GM12801 (cell line): Measurements from ENCODE around the gene C1QTNF1.

Experiments used
- TF ChIP-seq, protein P1 (sequence below): IDR thresholded peaks from one replicate; pipeline ENCODE4 v1.5.1; 2011; ENCODE audit warnings: control low read depth; ENCODE audit not compliant: insufficient read length; ENCODE audit errors: extremely low read depth

Gene C1QTNF1

DNA sequence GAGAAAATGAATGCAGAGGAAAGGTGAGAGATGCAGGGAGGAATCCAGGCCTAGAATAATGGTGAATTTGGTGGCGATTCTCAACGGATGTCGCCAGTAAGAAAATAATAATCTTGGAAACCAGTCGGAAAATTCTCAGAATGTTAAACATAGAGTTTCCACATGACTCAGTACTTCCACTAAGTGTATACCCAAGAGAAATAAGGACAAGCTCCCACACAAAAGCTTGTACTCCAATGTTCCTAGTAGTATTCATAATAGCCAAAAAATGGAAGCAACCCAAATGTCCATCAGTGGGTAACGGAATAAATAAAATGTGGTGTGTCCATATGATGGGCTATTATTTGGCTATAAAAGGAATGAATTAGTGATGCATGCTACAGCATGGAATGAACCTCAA lies 31.2 kb downstream of the C1QTNF1 start:
- TF ChIP-seq, protein P1, sequence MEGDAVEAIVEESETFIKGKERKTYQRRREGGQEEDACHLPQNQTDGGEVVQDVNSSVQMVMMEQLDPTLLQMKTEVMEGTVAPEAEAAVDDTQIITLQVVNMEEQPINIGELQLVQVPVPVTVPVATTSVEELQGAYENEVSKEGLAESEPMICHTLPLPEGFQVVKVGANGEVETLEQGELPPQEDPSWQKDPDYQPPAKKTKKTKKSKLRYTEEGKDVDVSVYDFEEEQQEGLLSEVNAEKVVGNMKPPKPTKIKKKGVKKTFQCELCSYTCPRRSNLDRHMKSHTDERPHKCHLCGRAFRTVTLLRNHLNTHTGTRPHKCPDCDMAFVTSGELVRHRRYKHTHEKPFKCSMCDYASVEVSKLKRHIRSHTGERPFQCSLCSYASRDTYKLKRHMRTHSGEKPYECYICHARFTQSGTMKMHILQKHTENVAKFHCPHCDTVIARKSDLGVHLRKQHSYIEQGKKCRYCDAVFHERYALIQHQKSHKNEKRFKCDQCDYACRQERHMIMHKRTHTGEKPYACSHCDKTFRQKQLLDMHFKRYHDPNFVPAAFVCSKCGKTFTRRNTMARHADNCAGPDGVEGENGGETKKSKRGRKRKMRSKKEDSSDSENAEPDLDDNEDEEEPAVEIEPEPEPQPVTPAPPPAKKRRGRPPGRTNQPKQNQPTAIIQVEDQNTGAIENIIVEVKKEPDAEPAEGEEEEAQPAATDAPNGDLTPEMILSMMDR = no peak

DNA sequence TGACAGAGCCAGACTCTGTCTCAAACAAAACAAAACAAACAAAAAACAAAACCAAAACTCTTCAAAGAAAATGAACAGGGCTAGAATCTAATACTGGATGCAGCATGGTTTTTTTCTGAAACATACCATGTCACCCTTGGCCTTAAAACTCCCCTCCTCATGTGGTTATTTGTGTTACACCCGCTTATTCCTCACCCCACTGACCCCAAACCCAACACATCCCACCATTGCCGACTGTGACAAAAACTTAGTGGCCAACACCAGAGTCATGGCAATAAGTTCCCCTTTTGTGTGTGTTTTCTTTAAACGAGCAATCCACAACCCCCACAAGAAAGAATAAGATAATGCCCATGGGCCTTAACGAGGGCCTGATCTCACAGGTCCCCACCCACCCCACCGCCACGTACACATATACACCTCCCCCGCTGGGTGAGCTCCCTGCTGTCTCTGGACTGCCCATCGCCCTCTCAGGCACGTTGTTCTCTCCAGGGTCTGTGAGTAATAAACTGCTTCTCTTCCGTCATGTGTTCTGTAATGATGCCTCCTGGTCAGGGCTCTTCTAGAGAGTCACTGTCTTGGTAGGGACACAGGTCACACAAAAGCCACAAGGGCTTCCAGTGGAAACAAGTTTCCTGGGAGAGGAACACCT lies 33.9 kb downstream of the C1QTNF1 start:
- TF ChIP-seq, protein P1 = no peak

DNA sequence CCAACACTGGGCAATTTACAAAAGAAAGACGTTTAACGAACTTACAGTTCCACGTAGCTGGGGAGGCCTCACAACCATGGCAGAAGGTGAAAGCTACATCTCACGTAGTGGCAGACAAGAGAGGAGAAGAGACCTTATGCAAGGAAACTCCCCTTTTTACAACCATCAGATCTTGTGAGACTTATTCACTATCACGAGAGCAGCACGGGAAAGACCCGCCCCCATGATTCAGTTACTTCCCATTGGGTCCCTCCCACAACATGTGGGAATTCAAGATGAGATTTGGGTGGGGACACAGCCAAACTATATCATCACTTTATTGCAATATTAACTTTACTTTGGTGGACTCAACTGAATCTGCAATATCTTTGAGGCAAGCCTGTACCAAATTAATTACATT lies 38.7 kb downstream of the C1QTNF1 start:
- TF ChIP-seq, protein P1 = no peak

DNA sequence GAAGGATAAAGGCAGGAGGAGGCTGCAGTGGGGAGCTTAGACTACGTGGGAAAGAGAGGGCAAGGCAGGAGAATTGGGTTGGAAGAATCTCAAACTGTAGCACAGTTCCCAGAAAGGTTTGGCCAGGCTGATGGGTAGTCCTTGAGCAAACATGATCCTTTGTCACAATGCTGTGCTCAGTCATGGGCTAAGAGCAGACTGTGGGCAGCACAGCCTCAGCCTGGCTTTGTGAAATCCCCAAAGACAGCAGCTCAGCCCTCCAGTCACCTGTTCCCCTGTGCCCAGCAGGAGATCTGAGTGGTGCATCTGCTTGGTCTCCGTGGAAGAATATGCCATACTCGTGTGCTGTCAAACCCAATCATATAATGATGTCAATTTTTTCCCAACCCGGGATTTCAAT lies 40.1 kb downstream of the C1QTNF1 start:
- TF ChIP-seq, protein P1 = no peak

DNA sequence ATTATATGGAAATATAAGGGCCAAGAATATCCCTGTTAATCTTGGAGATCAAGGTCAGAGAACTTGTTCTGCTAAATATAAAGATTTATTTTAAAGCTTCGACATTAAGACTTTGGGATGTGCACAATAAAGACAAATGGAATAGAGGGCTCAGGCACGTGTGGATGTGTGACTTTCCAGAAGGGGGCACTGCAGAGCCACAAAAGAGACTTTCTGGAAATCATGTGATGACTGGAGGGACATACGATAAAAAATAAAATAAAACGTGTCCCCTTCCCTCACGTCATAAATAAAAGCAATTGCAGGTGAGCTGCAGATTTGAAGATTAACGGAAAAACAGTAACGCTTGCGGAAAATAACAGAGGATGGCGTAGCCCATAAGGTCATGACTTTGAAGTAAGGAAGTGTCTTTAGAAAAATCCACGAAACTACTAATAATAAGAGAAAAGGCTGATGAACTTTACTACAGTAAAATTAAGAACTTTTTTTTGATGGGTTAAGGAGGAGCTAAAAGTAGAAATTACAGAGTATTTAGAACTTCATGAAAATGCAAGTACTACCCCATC lies 41.2 kb downstream of the C1QTNF1 start:
- TF ChIP-seq, protein P1 = no peak

DNA sequence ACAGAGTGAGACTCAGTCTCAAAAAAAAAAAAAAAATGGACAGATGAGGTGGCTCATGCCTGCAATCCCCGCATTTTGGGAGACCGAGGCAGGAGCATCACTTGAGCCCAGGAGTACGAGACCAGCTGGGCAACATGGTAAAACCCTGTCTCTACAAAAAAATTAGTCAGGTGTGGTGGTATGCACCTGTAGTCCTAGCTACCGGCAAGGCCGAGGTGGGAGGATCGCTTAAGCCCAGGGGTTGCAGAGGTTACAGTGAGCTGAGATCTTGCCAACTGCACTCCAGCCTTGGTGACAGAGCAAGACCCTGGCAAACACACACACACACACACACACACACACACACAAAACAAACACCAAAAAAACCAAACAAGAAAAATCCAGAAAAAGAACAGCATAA lies 43.0 kb downstream of the C1QTNF1 start:
- TF ChIP-seq, protein P1 = no peak

DNA sequence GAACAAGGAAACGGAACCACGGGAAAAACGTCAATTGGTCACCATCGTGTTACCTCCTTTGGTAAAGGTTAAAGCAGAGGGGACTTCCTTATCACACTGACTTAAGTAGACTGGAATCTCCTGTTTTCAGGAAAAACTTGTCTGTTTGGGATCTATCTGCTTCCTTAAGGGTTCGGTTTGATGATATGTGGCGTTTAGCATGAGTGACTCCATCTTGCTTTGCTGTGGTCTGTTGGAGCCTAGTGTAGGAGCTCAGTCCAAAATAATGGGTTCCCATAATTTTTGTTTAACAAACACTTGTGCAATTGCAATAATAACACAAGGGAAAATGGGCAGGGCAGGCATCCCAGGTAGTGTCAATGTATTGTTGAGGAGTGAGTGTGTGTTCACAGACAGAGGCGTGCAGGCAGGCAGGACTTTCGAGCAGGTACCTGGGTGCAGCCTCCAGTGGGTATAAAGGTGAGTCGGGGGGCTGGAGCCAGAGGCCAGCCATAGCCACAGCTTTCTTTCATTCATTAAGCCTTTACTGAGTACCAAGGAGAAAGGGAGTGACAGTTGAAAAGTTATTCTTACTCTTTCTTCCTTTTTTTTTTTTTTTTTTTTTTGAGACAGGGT lies 46.4 kb downstream of the C1QTNF1 start:
- TF ChIP-seq, protein P1 = no peak
